Uterus (tissue), 2 donors: ENCODE data around the gene VAMP8.

Experiments
- POLR2A ChIP-seq, 2 donors: fragments of 450-650 bp; IDR thresholded peaks; one replicate each; pipeline ENCODE4 v1.6.1; 2016; ENCODE audit warnings: antibody characterized with exemption in 2 of 2, mild to moderate bottlenecking in 1 of 2, moderate library complexity in 1 of 2
- TF ChIP-seq, protein P1 (sequence below), 4 experiments: fragments of 200-600 bp in 2 of 4; fragments of 450-650 bp in 2 of 4; sonication (generic) in 2 of 4; IDR thresholded peaks; one replicate each; pipeline ENCODE4 v1.5.1; 2016 to 2019; ENCODE audit warnings: antibody characterized with exemption in 4 of 4, mild to moderate bottlenecking in 2 of 4, moderate library complexity in 1 of 4

DNA sequence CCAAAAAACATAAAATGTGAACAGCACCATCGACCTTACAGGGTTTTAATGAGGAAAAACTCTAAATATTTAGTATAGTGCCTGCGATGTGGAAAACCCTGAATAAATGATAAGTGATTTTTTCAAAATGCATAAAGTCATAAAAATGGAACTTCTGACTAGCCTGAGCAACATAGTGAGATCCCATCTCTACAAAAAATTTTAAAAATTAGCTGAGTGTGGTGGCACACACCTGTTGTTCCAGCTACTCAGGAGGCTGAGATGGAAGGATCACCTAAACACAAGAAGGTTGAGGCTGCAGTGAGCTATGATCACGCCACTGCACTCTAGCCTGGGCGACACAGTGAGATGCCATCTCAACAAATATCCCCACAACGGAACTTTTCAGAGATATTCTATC is 20.3 kb upstream of the VAMP8 start:
- TF ChIP-seq, protein P1, sequence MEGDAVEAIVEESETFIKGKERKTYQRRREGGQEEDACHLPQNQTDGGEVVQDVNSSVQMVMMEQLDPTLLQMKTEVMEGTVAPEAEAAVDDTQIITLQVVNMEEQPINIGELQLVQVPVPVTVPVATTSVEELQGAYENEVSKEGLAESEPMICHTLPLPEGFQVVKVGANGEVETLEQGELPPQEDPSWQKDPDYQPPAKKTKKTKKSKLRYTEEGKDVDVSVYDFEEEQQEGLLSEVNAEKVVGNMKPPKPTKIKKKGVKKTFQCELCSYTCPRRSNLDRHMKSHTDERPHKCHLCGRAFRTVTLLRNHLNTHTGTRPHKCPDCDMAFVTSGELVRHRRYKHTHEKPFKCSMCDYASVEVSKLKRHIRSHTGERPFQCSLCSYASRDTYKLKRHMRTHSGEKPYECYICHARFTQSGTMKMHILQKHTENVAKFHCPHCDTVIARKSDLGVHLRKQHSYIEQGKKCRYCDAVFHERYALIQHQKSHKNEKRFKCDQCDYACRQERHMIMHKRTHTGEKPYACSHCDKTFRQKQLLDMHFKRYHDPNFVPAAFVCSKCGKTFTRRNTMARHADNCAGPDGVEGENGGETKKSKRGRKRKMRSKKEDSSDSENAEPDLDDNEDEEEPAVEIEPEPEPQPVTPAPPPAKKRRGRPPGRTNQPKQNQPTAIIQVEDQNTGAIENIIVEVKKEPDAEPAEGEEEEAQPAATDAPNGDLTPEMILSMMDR (IDR thresholded peaks at IDR 0.05) = no peak
- TF ChIP-seq POLR2A (IDR thresholded peaks at IDR 0.05) = no peak
